Tibial nerve (tissue), 4 donors: ENCODE data around the gene ANO2.

ENCODE experiments used
- CTCF ChIP-seq, 5 experiments: fragments of 200-600 bp in 3 of 5; fragments of 450-650 bp in 2 of 5; sonication (generic) in 3 of 5; IDR thresholded peaks; one replicate each; pipeline ENCODE4 v1.5.1; 2016 to 2019; ENCODE audit warnings: antibody characterized with exemption in 5 of 5, mild to moderate bottlenecking in 3 of 5, moderate library complexity in 2 of 5
- EP300 ChIP-seq, 2 donors: sonication (generic); formaldehyde crosslinking; IDR thresholded peaks; one replicate each; pipeline ENCODE4 v1.6.1; 2017; ENCODE audit warnings: antibody characterized with exemption in 2 of 2, mild to moderate bottlenecking in 1 of 2
- POLR2A ChIP-seq, 2 donors: fragments of 450-650 bp; IDR thresholded peaks; one replicate each; pipeline ENCODE4 v1.6.1; 2017; ENCODE audit warnings: antibody characterized with exemption in 2 of 2, mild to moderate bottlenecking in 2 of 2, moderate library complexity in 2 of 2

GRCh38 chr12:5770727-5771126 is 174.3 kb downstream of the ANO2 start:
- TF ChIP-seq CTCF (IDR thresholded peaks at IDR 0.05) (no peak), POLR2A (IDR thresholded peaks at IDR 0.05) (no peak), EP300 (IDR thresholded peaks at IDR 0.05) (no peak)
